KG1 (cell line): ENCODE measurements around the gene MDK.

Experiments
- DNase-seq: peaks from one replicate; lab custom pipeline; 2025; lab: John Stamatoyannopoulos, UW

MDK gene

GRCh38 chr11:46383974-46384701, 2.7 kb downstream of the MDK start:
- no peak for DNase-seq

GRCh38 chr11:46385169-46386004, 3.9 kb downstream of the MDK start:
- no peak for DNase-seq

GRCh38 chr11:46386005-46386578, 4.6 kb downstream of the MDK start:
- no peak for DNase-seq

GRCh38 chr11:46386674-46387073, 5.2 kb downstream of the MDK start:
- DNase-seq = no peak

- DNase-seq = no peak
Observed at GRCh38 chr11:46387456-46387855, 6.0 kb downstream of the MDK start.

- DNase-seq = no peak
Observed at GRCh38 chr11:46387919-46388618, 6.6 kb downstream of the MDK start.

- DNase-seq = no peak
Observed at GRCh38 chr11:46388619-46389449, 7.4 kb downstream of the MDK start.

GRCh38 chr11:46389450-46390330, 8.2 kb downstream of the MDK start:
- peak; percentile 60 for DNase-seq

GRCh38 chr11:46390331-46391171, 9.1 kb downstream of the MDK start:
- DNase-seq = no peak

GRCh38 chr11:46391186-46391577, 9.7 kb downstream of the MDK start:
- no peak for DNase-seq

- no peak for DNase-seq
Observed at GRCh38 chr11:46391578-46392420, 10.3 kb downstream of the MDK start, which contains the start of gene CHRM4. Gene CHRM4, minus strand, starts transcription at chr11:46391776. Its CDS starts 5,219 bp downstream, at chr11:46386557.

- DNase-seq = peak; percentile 43
Observed at GRCh38 chr11:46392421-46393230, 11.2 kb downstream of the MDK start.

- no peak for DNase-seq
Observed at GRCh38 chr11:46393231-46393616, 11.8 kb downstream of the MDK start.

- DNase-seq = no peak
Observed at GRCh38 chr11:46393759-46394158, 12.3 kb downstream of the MDK start.

- DNase-seq = no peak
Observed at GRCh38 chr11:46397526-46397925, 16.1 kb downstream of the MDK start.

- DNase-seq = no peak
Observed at GRCh38 chr11:46402957-46403902, 21.8 kb downstream of the MDK start.
